GM18498 (cell line): ENCODE data around the gene GJA9.

Experiments
- ATAC-seq: cut with Tn5 transposase; IDR thresholded peaks from one replicate; pipeline ENCODE4 v1.9.1; 2021; ENCODE audit warnings: mild to moderate bottlenecking, moderate library complexity; ENCODE audit not compliant: unreplicated experiment

GJA9 gene

GRCh38 chr1:38832370-38832734 lies 49.0 kb downstream of the GJA9 start:
- ATAC-seq = no peak

- ATAC-seq = no peak
Measured at GRCh38 chr1:38831731-38832369, 49.5 kb downstream of the GJA9 start.

GRCh38 chr1:38829368-38829767 lies 52.0 kb downstream of the GJA9 start:
- no peak for ATAC-seq

- no peak for ATAC-seq
Measured at GRCh38 chr1:38827318-38827717, 54.1 kb downstream of the GJA9 start.

DNA sequence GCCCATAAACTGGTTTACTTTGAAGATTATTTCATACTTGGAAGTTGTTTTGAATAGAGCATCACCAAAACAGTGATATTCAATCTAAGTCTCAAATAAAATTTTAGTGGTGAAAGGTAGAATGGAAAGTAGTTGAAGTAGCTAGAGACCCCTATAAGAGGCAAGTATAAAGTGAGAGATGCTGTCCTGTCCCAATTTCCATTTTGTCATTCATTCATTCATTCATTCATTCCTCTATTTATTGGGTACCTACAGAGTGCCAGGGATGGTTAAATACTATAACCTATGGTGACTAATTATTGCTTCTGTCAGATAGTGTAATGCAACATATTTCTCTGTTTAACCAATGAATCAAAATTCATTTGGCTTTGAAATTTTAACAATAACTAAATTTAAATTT lies 54.5 kb downstream of the GJA9 start:
- ATAC-seq = no peak

- ATAC-seq = no peak
Measured at GRCh38 chr1:38826262-38826661, 55.1 kb downstream of the GJA9 start.
